Body of pancreas (tissue), 4 donors: ENCODE data around the gene OMG.

ENCODE experiments used
- CTCF ChIP-seq, 7 experiments: fragments of 450-650 bp in 4 of 7; fragments of 200-600 bp in 3 of 7; sonication (generic) in 3 of 7; IDR thresholded peaks; one replicate each; pipeline ENCODE4 v1.5.1; 2016 to 2019; ENCODE audit warnings: antibody characterized with exemption in 7 of 7
- POLR2A ChIP-seq, 3 donors: fragments of 450-650 bp; IDR thresholded peaks; one replicate each; pipeline ENCODE4 v1.6.1; 2016; ENCODE audit warnings: antibody characterized with exemption in 3 of 3, mild to moderate bottlenecking in 2 of 3

- TF ChIP-seq CTCF (IDR thresholded peaks at IDR 0.05) (no peak), POLR2A (IDR thresholded peaks at IDR 0.05) (no peak)
Measured at GRCh38 chr17:31323551-31323950, 26.5 kb upstream of the OMG start.
